ENCODE results near the gene TSPAN3.

GRCh38 chr15:77059786-77060361, 11.0 kb downstream of the TSPAN3 start:
- no peak for TF ChIP-seq CTCF (IDR thresholded peaks at IDR 0.05; ENCODE audit: low read depth, low read length)
- no peak for TF ChIP-seq MAX (IDR thresholded peaks at IDR 0.05; ENCODE audit: low read depth, low read length)
- TF ChIP-seq POLR2A (IDR thresholded peaks at IDR 0.05; ENCODE audit: extremely low read depth, insufficient read length) = no peak
- TF ChIP-seq MYC (IDR thresholded peaks at IDR 0.05; ENCODE audit: low read depth, low read length) = no peak
